ENCODE measurements around the gene RXFP2.

DNA sequence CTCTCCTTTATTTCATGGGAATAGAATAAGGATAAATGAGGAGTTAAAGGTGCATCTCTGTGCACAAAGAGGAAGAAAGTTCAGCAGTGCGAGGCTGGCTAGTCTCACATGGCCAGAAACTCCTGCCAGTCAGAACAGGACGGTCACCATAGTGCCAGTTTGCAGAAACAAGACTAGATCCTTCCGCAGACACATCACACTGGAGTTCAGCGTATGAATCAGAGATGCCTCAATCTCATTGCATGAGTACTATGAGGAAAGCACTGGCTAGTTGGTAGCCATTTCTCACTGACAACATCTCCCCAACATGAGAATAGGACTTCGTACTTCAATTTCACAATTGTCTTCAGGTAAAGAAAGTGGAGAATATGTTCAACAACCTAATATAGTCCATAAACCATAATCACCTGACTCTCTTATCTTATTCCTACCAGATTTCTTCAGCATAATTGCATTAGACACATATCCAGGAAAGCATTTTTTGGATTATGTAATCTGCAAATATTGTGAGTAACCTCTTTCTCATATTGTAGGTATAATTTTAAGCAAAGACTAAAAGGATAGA, 34.9 kb downstream of the RXFP2 start:
- TF ChIP-seq, protein P1, sequence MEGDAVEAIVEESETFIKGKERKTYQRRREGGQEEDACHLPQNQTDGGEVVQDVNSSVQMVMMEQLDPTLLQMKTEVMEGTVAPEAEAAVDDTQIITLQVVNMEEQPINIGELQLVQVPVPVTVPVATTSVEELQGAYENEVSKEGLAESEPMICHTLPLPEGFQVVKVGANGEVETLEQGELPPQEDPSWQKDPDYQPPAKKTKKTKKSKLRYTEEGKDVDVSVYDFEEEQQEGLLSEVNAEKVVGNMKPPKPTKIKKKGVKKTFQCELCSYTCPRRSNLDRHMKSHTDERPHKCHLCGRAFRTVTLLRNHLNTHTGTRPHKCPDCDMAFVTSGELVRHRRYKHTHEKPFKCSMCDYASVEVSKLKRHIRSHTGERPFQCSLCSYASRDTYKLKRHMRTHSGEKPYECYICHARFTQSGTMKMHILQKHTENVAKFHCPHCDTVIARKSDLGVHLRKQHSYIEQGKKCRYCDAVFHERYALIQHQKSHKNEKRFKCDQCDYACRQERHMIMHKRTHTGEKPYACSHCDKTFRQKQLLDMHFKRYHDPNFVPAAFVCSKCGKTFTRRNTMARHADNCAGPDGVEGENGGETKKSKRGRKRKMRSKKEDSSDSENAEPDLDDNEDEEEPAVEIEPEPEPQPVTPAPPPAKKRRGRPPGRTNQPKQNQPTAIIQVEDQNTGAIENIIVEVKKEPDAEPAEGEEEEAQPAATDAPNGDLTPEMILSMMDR (IDR thresholded peaks at IDR 0.05; ENCODE audit: extremely low read depth in 1 of 2, insufficient read depth in 1 of 2, low read depth in 1 of 2, low read length in 2 of 2): no peak
- TF ChIP-seq POLR2A (IDR thresholded peaks at IDR 0.05; ENCODE audit: low read depth, low read length) (no peak), EZH2 (IDR thresholded peaks at IDR 0.05; ENCODE audit: borderline replicate concordance, low read depth, low read length, severe bottlenecking) (no peak), GATA2 (IDR thresholded peaks at IDR 0.05; ENCODE audit: insufficient read depth, insufficient read length, low read depth, low read length) (no peak)

All from endothelial cell of umbilical vein (primary cell).